Measurements from ENCODE around the gene KCTD21. TPM values are rescaled to one million over a fixed set of nuclear protein-coding genes. Genes with fewer than 3 reads are reported as not detected.

Gene KCTD21
- total and polyA plus RNA-seq, 5 donors, result 4.6 to 10.7 (median 9.7) TPM

GRCh38 chr11:78218707-78219492 is 30.5 kb upstream of the KCTD21 start:
- no peak overlapping the region for H3K27ac ChIP-seq (ENCODE audit: low read length)
- H3K9me3 ChIP-seq (ENCODE audit: control insufficient read depth, low read length), result no peaks in the 10 kb centered on the region
- intact Hi-C loops (cut with DNase I), result no loop called here
- WGBS, result 77% methylated on average over 11 of the region's 11 CpGs
- DNase-seq (no peak), ATAC-seq (no peak)
- H3K4me1 ChIP-seq (ENCODE audit: control insufficient read depth, insufficient read depth, low read length), result no peaks in the 10 kb centered on the region
- no peaks in the 10 kb centered on the region for H3K27me3 ChIP-seq (ENCODE audit: control insufficient read depth, insufficient read depth)
- H3K4me3 ChIP-seq (ENCODE audit: low read length), result no peak overlapping the region

DNA sequence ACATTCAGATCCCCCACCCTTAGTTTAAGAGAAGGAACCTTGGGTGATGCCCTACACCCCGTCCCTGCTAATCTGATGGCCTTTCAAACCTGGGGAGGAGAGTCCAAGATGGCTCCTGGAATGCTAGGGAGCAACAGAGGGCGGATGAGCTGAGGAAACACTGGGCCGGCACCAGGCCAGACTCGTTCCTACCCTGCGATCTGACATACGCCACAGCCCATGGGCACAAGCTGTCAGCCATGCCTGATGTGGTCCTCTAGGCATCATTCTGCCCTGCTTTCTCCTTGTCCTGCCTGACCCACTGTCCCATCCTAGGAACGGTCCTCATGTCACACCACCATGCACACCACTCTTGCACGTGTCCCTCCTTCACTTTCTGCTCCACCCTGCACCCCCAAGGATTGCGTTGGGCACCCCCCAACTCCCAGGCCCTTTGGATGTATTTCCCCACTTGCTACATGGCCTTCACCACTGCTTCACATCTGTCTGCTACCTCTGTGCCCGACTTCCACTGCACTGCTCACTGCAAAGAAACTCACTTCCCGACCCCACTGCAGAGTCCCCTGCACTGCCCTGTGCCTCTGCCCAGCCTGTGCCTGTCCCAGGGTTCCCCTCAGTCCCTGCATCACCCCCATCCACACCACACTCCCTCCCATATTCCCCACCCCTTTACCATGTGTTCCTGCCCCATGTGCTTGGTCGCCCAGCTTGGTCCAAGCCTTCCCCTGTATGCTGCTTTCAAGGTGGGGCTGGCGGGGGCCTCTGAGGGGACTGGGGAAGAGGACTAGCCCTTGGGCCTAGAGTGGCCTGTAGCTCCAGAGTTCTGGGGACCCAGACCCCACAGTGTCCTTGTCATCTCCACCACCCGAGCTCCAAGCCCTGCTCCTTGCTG is 29.5 kb upstream of the KCTD21 start:
- 96% methylated on average over 14 of the region's 14 CpGs for WGBS
- no peaks in the 10 kb centered on the region for H3K9me3 ChIP-seq (ENCODE audit: control insufficient read depth, low read length)
- DNase-seq (no peak), ATAC-seq (no peak)
- no peak overlapping the region for H3K4me3 ChIP-seq (ENCODE audit: low read length)
- no peaks in the 10 kb centered on the region for H3K27me3 ChIP-seq (ENCODE audit: control insufficient read depth, insufficient read depth)
- H3K4me1 ChIP-seq (ENCODE audit: control insufficient read depth, insufficient read depth, low read length), result peaks cover 2% of the 10 kb centered on the region
- no peak overlapping the region for H3K27ac ChIP-seq (ENCODE audit: low read length)
- intact Hi-C loops (cut with DNase I), result no loop called here

- DNase-seq, result no peak
- Histone ChIP-seq H3K27me3 (ENCODE audit: control insufficient read depth, insufficient read depth) (no peaks in the 10 kb centered on the region), H3K4me1 (ENCODE audit: control insufficient read depth, insufficient read depth, low read length) (peaks cover 5% of the 10 kb centered on the region), H3K4me3 (ENCODE audit: low read length) (no peak overlapping the region), H3K27ac (ENCODE audit: low read length) (no peak overlapping the region), H3K9me3 (ENCODE audit: control insufficient read depth, low read length) (no peaks in the 10 kb centered on the region)
- intact Hi-C loops (cut with DNase I), result no loop called here
- ATAC-seq, result no peak
- 94% methylated on average over 5 of the region's 5 CpGs for WGBS
Measured at GRCh38 chr11:78216571-78217287, 28.3 kb upstream of the KCTD21 start.

- Histone ChIP-seq H3K4me3 (ENCODE audit: low read length) (no peak overlapping the region), H3K27me3 (ENCODE audit: control insufficient read depth, insufficient read depth) (no peaks in the 10 kb centered on the region), H3K9me3 (ENCODE audit: control insufficient read depth, low read length) (no peaks in the 10 kb centered on the region), H3K27ac (ENCODE audit: low read length) (no peak overlapping the region), H3K4me1 (ENCODE audit: control insufficient read depth, insufficient read depth, low read length) (peaks cover 5% of the 10 kb centered on the region)
- ATAC-seq, result no peak
- DNase-seq, result no peak
- intact Hi-C loops (cut with DNase I), result no loop called here
- 85% methylated on average over 3 of the region's 3 CpGs for WGBS
Measured at GRCh38 chr11:78216021-78216420, 27.6 kb upstream of the KCTD21 start.

DNA sequence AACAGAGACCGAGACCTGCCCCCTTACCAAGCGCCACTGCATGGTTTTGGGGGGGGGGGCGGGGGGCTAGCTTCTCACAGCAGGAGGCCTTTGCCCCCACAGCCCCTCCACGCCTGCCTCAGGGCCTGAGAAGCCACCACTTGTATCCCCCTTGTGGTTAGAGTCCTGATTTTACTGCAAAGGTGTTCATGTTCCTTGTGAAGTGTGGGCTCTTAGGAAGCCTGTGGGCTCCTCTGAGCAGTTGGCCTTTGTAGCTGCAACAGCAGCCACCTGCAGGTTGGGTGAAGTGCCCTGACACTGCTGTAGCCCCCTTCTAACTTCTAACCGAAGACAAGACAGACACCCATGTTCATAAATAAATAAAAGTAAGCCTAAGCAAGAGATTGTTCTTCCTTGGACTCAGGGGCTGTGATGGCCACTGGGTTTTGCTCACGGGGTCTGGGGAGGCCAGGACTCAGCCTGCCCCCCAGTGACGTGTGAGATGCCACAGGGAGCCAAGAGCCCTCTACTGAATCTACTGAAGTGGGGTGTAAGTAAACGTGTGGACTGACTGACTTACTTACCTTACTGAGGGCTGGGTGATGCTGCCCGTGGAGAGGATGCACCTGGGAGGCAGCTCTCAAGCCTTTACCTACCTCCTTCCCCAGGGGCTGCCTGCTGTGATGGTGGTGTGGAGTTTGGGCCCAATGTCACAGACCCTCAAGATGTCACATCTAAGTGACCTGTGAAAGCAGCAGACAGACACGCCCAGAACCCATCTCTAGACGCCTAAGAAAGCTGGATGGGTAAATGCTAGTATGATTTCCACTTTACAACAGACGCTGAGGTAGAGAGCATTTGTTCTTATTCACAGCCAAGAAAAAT is 26.1 kb upstream of the KCTD21 start:
- WGBS, result 82% methylated on average over 12 of the region's 12 CpGs
- no peak overlapping the region for H3K27ac ChIP-seq (ENCODE audit: low read length)
- intact Hi-C loops (cut with DNase I), result no loop called here
- no peaks in the 10 kb centered on the region for H3K9me3 ChIP-seq (ENCODE audit: control insufficient read depth, low read length)
- H3K27me3 ChIP-seq (ENCODE audit: control insufficient read depth, insufficient read depth), result no peaks in the 10 kb centered on the region
- ATAC-seq, result no peak
- no peak overlapping the region for H3K4me3 ChIP-seq (ENCODE audit: low read length)
- DNase-seq, result peak in 1 of 3 donors; percentile 33
- peaks cover 5% of the 10 kb centered on the region for H3K4me1 ChIP-seq (ENCODE audit: control insufficient read depth, insufficient read depth, low read length)

GRCh38 chr11:78213526-78214330 is 25.3 kb upstream of the KCTD21 start:
- Histone ChIP-seq H3K4me1 (ENCODE audit: control insufficient read depth, insufficient read depth, low read length) (peaks cover 5% of the 10 kb centered on the region), H3K9me3 (ENCODE audit: control insufficient read depth, low read length) (no peaks in the 10 kb centered on the region), H3K27ac (ENCODE audit: low read length) (no peak overlapping the region), H3K4me3 (ENCODE audit: low read length) (no peak overlapping the region), H3K27me3 (ENCODE audit: control insufficient read depth, insufficient read depth) (no peaks in the 10 kb centered on the region)
- ATAC-seq (peak in 1 of 2 donors; percentile 4), DNase-seq (peak in 1 of 3 donors; percentile 46)
- intact Hi-C loops (cut with DNase I), result no loop called here
- 70% methylated on average over 8 of the region's 8 CpGs for WGBS

DNA sequence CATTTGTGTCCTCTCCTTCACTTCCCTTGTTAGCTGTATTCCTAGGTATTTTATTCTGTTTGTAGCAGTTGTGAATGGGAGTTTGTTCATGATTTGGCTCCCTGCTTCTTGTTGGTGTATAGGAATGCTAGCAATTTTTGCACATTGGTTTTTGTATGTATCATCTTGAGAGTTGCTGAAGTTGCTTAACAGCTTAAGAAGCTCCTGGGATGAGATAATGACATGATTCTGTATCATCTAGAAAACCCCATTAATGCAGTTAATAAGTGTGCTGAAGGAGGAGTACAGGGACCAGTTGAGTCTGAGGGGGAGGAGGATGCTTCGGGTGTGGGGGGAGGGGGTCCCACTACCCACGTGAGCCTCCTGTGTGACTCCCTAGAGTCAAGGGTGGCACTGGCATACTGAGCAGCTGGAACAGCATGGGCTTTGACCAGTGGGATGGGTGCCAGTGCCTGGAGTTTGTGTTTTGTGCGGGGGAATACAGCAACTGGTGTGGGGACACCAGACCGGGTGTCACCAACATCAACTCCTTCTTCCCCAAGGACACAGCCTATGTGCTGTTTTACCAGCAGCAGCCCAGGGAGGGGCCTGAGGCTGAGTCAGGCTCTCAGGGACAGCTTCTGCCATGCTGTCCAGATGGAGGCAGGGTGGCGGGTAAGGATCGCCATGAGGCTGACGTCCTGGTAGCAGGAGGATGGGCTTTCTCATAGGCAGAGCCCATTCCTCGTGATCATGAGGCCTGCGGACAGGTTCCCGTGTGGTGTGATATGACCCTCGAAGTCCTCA is 24.4 kb upstream of the KCTD21 start:
- Histone ChIP-seq H3K9me3 (ENCODE audit: control insufficient read depth, low read length) (no peaks in the 10 kb centered on the region), H3K4me3 (ENCODE audit: low read length) (no peak overlapping the region), H3K27me3 (ENCODE audit: control insufficient read depth, insufficient read depth) (no peaks in the 10 kb centered on the region), H3K27ac (ENCODE audit: low read length) (no peak overlapping the region), H3K4me1 (ENCODE audit: control insufficient read depth, insufficient read depth, low read length) (peaks cover 10% of the 10 kb centered on the region)
- ATAC-seq (peak; percentile 25 to 40), DNase-seq (peak in 1 of 3 donors; percentile 65)
- intact Hi-C loops (cut with DNase I), result no loop called here
- 72% methylated on average over 11 of the region's 11 CpGs for WGBS

- ATAC-seq, result no peak
- H3K4me3 ChIP-seq (ENCODE audit: low read length), result no peak overlapping the region
- no peaks in the 10 kb centered on the region for H3K27me3 ChIP-seq (ENCODE audit: control insufficient read depth, insufficient read depth)
- DNase-seq, result no peak
- 97% methylated on average over 5 of the region's 5 CpGs for WGBS
- H3K9me3 ChIP-seq (ENCODE audit: control insufficient read depth, low read length), result no peaks in the 10 kb centered on the region
- intact Hi-C loops (cut with DNase I), result no loop called here
- no peak overlapping the region for H3K27ac ChIP-seq (ENCODE audit: low read length)
- H3K4me1 ChIP-seq (ENCODE audit: control insufficient read depth, insufficient read depth, low read length), result peaks cover 13% of the 10 kb centered on the region
Measured at GRCh38 chr11:78211565-78211964, 23.1 kb upstream of the KCTD21 start.

DNA sequence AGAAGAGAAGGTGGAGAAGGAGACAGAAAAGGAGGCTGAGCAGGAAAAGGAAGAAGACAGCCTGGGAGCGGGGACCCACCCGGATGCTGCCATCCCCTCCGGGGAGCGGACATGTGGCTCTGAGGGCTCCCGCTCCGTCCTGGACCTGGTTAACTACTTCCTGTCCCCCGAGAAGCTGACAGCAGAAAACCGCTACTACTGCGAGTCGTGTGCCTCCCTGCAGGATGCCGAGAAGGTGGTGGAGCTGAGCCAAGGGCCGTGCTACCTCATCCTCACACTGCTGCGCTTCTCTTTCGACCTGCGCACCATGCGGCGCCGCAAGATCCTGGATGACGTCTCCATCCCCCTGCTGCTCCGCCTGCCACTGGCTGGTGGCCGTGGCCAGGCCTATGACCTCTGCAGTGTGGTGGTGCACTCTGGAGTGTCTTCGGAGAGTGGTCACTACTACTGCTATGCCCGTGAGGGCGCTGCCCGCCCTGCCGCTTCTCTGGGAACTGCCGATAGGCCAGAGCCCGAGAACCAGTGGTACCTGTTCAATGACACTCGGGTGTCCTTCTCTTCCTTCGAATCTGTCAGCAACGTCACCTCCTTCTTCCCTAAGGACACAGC is 21.7 kb upstream of the KCTD21 start:
- H3K4me3 ChIP-seq (ENCODE audit: low read length), result no peak overlapping the region
- H3K9me3 ChIP-seq (ENCODE audit: control insufficient read depth, low read length), result no peaks in the 10 kb centered on the region
- intact Hi-C loops (cut with DNase I), result no loop called here
- H3K4me1 ChIP-seq (ENCODE audit: control insufficient read depth, insufficient read depth, low read length), result peaks cover 13% of the 10 kb centered on the region
- no peaks in the 10 kb centered on the region for H3K27me3 ChIP-seq (ENCODE audit: control insufficient read depth, insufficient read depth)
- ATAC-seq (no peak), DNase-seq (peak in 1 of 3 donors; percentile 49)
- no peak overlapping the region for H3K27ac ChIP-seq (ENCODE audit: low read length)
- WGBS, result 81% methylated on average over 31 of the region's 31 CpGs
